PFSK-1 (cell line): Measurements from ENCODE around the gene SCYGR3.
"Not testable (repeated sequence)": the region's sequence is repeated elsewhere in the genome, so short reads cannot be mapped to it uniquely, and the experiment has no call there.

Source experiments
- POLR2AphosphoS5 ChIP-seq: IDR thresholded peaks from 2 replicates; pipeline ENCODE4 v1.6.1; 2012; ENCODE audit warnings: low read depth, mild to moderate bottlenecking, control low read depth, low read length, moderate library complexity
- REST ChIP-seq, 2 experiments: IDR thresholded peaks; 2 replicates each; pipeline versions ENCODE4 v1.6.1 to v1.8.0; 2011 to 2012; ENCODE audit warnings: low read depth in 2 of 2, low read length in 2 of 2, control low read depth in 1 of 2, inconsistent platforms in 1 of 2, mild to moderate bottlenecking in 1 of 2, moderate library complexity in 1 of 2; ENCODE audit not compliant: insufficient read depth in 1 of 2
- SIN3A ChIP-seq: IDR thresholded peaks from 2 replicates; pipeline ENCODE4 v1.6.1; 2012; ENCODE audit warnings: mild to moderate bottlenecking, low read length, moderate library complexity, borderline replicate concordance; ENCODE audit not compliant: insufficient read depth

GRCh38 chr2:227598835-227599503 lies 15.7 kb downstream of the SCYGR3 start, which contains the start of gene SCYGR2:
- not testable (repeated sequence) for TF ChIP-seq POLR2AphosphoS5; REST (IDR thresholded peaks at IDR 0.05; ENCODE audit: insufficient read depth in 1 of 2, low read depth in 2 of 2, low read length in 2 of 2); SIN3A
